HFFc6 (cell line): ENCODE measurements around the gene C20orf173. TPM values are rescaled to one million over a fixed set of nuclear protein-coding genes. Genes with fewer than 3 reads are reported as not detected.
"Not testable (repeated sequence)": the region's sequence is repeated elsewhere in the genome, so short reads cannot be mapped to it uniquely, and the experiment has no call there.

ENCODE experiments used
- DNase-seq: peaks from one replicate; pipeline ENCODE4 v3.0.0-alpha.2; 2018
- H3K27ac Mint-ChIP-seq: 2 replicates; pipeline ENCODE4 v1.8.0; 2020; ENCODE audit warnings: mild to moderate bottlenecking, mixed read lengths
- H3K27me3 Mint-ChIP-seq: 2 replicates; pipeline ENCODE4 v1.8.0; 2021; ENCODE audit warnings: mild to moderate bottlenecking, moderate library complexity, mixed read lengths; ENCODE audit not compliant: insufficient read depth
- H3K36me3 Mint-ChIP-seq: 2 replicates; pipeline ENCODE4 v1.8.0; 2021; ENCODE audit warnings: low read depth, mixed read lengths
- H3K4me1 Mint-ChIP-seq: 2 replicates; pipeline ENCODE4 v1.8.0; 2020; ENCODE audit warnings: low read depth, mixed read lengths
- H3K4me3 Mint-ChIP-seq: 2 replicates; pipeline ENCODE4 v1.8.0; 2020; ENCODE audit warnings: mild to moderate bottlenecking, moderate library complexity, mixed read lengths
- H3K9me3 Mint-ChIP-seq: 2 replicates; pipeline ENCODE4 v1.8.0; 2020; ENCODE audit warnings: mild to moderate bottlenecking, mixed read lengths
- CTCF ChIP-seq: fragments of 200-600 bp; sonication (generic); IDR thresholded peaks from 2 replicates; pipeline ENCODE4 v1.5.0; 2021; ENCODE audit warnings: antibody characterized with exemption, mild to moderate bottlenecking
- total RNA-seq, 6 experiments: library from RNA; stranded (reverse); fragmentation: NEBNext Ultra II Directional; extraction: Animal tissue kit (Norgen Biotek cat#: 25700); gene quantifications; 2 replicates in 1 of 6; 3 replicates in 5 of 6; pipeline ENCODE4 v1.2.3, GENCODE V29; 2021

Gene C20orf173
- total RNA-seq, 6 experiments from 2014 or later: not detected

DNA sequence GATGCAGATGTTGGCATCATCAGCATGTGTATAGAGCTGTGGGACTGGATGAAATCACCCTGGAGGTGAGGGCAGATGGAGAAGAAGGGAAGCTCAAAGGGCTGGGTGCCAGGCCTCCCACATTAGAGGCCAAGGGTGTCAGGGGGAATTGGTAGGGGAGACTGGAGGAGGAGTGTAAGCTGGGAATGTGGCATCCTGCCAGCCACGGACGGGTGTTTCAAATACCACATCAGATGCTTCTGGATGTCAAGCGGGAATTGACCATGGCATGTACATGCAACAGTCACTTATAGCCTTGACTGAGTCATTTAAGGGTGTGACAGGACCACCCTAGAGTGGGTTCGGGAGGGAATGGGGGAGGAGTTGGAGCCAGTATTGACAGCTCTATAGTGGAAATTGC, 22.1 kb upstream of the C20orf173 start:
- peaks cover 2% of the 10 kb centered on the region; the same call in 1 of the 2 replicates for H3K27me3 Mint-ChIP-seq
- no peak for TF ChIP-seq CTCF
- H3K4me3 Mint-ChIP-seq: no peak overlapping the region
- no peaks in the 10 kb centered on the region for H3K4me1 Mint-ChIP-seq
- H3K36me3 Mint-ChIP-seq: peaks cover 18% of the 10 kb centered on the region; the same call in 1 of the 2 replicates
- no peaks in the 10 kb centered on the region for H3K9me3 Mint-ChIP-seq
- no peak overlapping the region for H3K27ac Mint-ChIP-seq
- DNase-seq: no peak

GRCh38 chr20:35547329-35547728, 17.9 kb upstream of the C20orf173 start:
- H3K9me3 Mint-ChIP-seq: no peaks in the 10 kb centered on the region
- DNase-seq: no peak
- H3K4me3 Mint-ChIP-seq: no peak overlapping the region
- TF ChIP-seq CTCF: no peak
- H3K27ac Mint-ChIP-seq: no peak overlapping the region
- H3K27me3 Mint-ChIP-seq: no peaks in the 10 kb centered on the region
- H3K36me3 Mint-ChIP-seq: peaks cover 20% of the 10 kb centered on the region
- H3K4me1 Mint-ChIP-seq: peaks cover 15% of the 10 kb centered on the region

DNA sequence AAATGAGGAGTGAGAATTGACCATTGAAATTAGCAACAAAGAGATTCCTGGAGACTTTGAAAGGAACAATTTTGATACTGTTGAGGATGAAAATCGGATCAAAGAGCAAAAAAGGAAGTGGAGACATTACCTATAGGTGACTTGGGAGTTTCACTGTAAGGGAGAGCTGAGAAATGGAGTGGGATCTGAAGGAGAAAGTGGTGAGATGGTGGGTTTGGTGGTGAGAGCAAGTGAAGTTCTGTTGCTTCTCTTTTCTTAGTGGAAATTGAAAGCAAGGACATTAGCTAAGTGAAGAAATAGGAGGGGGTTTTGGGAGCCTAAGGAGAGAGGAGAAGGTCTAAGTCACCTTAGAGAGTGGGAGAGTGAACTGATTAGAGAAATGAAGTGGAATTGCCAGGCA, 16.7 kb upstream of the C20orf173 start:
- DNase-seq: no peak
- no peak overlapping the region for H3K4me3 Mint-ChIP-seq
- peaks cover 20% of the 10 kb centered on the region for H3K36me3 Mint-ChIP-seq
- H3K9me3 Mint-ChIP-seq: no peaks in the 10 kb centered on the region
- no peak overlapping the region for H3K27ac Mint-ChIP-seq
- H3K4me1 Mint-ChIP-seq: peaks cover 21% of the 10 kb centered on the region
- H3K27me3 Mint-ChIP-seq: no peaks in the 10 kb centered on the region
- no peak for TF ChIP-seq CTCF

GRCh38 chr20:35544941-35545340, 15.5 kb upstream of the C20orf173 start:
- Mint-ChIP-seq H3K4me1 (peaks cover 25% of the 10 kb centered on the region), H3K36me3 (peaks cover 18% of the 10 kb centered on the region)
- not testable (repeated sequence) for H3K9me3 Mint-ChIP-seq, H3K4me3 Mint-ChIP-seq, H3K27ac Mint-ChIP-seq, H3K27me3 Mint-ChIP-seq
- peak; percentile 32 for DNase-seq

- Mint-ChIP-seq H3K36me3 (peaks cover 15% of the 10 kb centered on the region), H3K9me3 (no peaks in the 10 kb centered on the region), H3K4me3 (no peak overlapping the region), H3K4me1 (peaks cover 25% of the 10 kb centered on the region), H3K27me3 (no peaks in the 10 kb centered on the region), H3K27ac (no peak overlapping the region)
- no peak for TF ChIP-seq CTCF
- DNase-seq: no peak
These were observed 15.0 kb upstream of the C20orf173 start for GRCh38 chr20:35544436-35544835.

DNA sequence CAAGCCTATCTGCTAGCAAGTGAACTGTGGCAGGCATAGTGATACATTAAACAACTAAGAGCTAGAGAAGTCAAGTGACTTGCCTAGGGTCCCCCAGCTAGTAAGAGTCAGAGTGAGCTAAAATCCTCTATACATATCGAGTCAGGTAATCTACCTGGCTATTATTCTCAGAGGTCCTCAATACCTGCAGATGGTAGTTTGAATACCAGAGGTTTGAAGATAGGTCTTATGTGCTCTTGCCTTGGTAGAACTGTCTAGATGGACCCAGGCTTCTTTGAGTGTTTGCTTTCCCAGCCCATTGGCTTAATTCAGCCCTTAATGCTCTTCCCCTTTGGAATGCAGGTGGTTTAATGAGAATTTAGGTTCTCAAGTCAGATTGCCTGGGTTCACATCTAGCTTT, 13.5 kb upstream of the C20orf173 start:
- no peak for DNase-seq
- no peaks in the 10 kb centered on the region for H3K27me3 Mint-ChIP-seq
- peaks cover 11% of the 10 kb centered on the region for H3K36me3 Mint-ChIP-seq
- H3K9me3 Mint-ChIP-seq: no peaks in the 10 kb centered on the region
- H3K4me3 Mint-ChIP-seq: peak overlapping the region; percentile 89
- TF ChIP-seq CTCF: no peak
- peak overlapping the region; percentile 75; the same call in 1 of the 2 replicates for H3K27ac Mint-ChIP-seq
- peaks cover 25% of the 10 kb centered on the region for H3K4me1 Mint-ChIP-seq
